Fibroblast of mammary gland (primary cell): Measurements from ENCODE around the gene HERC6.

ENCODE experiments used
- DNase-seq: peaks from one replicate; pipeline ENCODE4 v3.0.0-alpha.2; 2010; ENCODE audit warnings: low read depth
- H3K4me3 ChIP-seq: 2 replicates; pipeline ENCODE4 v1.5.1; 2011; ENCODE audit warnings: low read depth, mild to moderate bottlenecking, low read length, moderate library complexity; ENCODE audit not compliant: control insufficient read depth
- CTCF ChIP-seq: conservative IDR thresholded peaks from 2 replicates; pipeline ENCODE4 v1.5.1; 2011; ENCODE audit warnings: low read depth, low read length, inconsistent platforms; ENCODE audit not compliant: control insufficient read depth, insufficient read depth

Gene HERC6

GRCh38 chr4:88396681-88397080 is 18.0 kb downstream of the HERC6 start:
- no peak for DNase-seq
- no peak for TF ChIP-seq CTCF
- H3K4me3 ChIP-seq: no peak overlapping the region

GRCh38 chr4:88398381-88398780 is 19.7 kb downstream of the HERC6 start:
- no peak for DNase-seq
- no peak for TF ChIP-seq CTCF

GRCh38 chr4:88409206-88409605 is 30.6 kb downstream of the HERC6 start:
- DNase-seq: no peak
- TF ChIP-seq CTCF: no peak
- no peak overlapping the region for H3K4me3 ChIP-seq

More at GRCh38 chr4:88398381-88398780, 19.7 kb downstream of the HERC6 start:
- no peak overlapping the region for H3K4me3 ChIP-seq

- no peak for DNase-seq
- no peak for TF ChIP-seq CTCF
- no peak overlapping the region for H3K4me3 ChIP-seq
Observed at GRCh38 chr4:88409789-88410188, 31.1 kb downstream of the HERC6 start.

- no peak for TF ChIP-seq CTCF
- no peak overlapping the region for H3K4me3 ChIP-seq
- no peak for DNase-seq
Observed at GRCh38 chr4:88411491-88412096, 32.9 kb downstream of the HERC6 start.

- no peak overlapping the region for H3K4me3 ChIP-seq
- no peak for DNase-seq
- TF ChIP-seq CTCF: no peak
Observed at GRCh38 chr4:88413801-88414200, 35.1 kb downstream of the HERC6 start.

- TF ChIP-seq CTCF: no peak
Observed at GRCh38 chr4:88414755-88415154, 36.1 kb downstream of the HERC6 start.

More at GRCh38 chr4:88414755-88415154, 36.1 kb downstream of the HERC6 start:
- H3K4me3 ChIP-seq: no peak overlapping the region
- DNase-seq: no peak
